Measurements from ENCODE around the gene CCDC91.

- TF ChIP-seq EZH2 (IDR thresholded peaks at IDR 0.05; ENCODE audit: borderline replicate concordance, insufficient read depth, low read length, poor library complexity, severe bottlenecking) (no peak), CTCF (IDR thresholded peaks at IDR 0.05; ENCODE audit: poor library complexity, severe bottlenecking) (no peak), POLR2AphosphoS5 (IDR thresholded peaks at IDR 0.05) (no peak), REST (IDR thresholded peaks at IDR 0.05; ENCODE audit: borderline replicate concordance) (no peak), TAF1 (IDR thresholded peaks at IDR 0.05; ENCODE audit: low read depth) (no peak), RAD21 (conservative IDR thresholded peaks at IDR 0.05) (no peak), EP300 (conservative IDR thresholded peaks at IDR 0.05; ENCODE audit: poor library complexity, severe bottlenecking) (no peak), MXI1 (conservative IDR thresholded peaks at IDR 0.05; ENCODE audit: poor library complexity, severe bottlenecking) (no peak)
Measured at GRCh38 chr12:28550757-28551704, 360.8 kb downstream of the CCDC91 start.

Measured in neural cell (in vitro differentiated cells).